ENCODE results near the gene TBC1D19.
"Not testable (repeated sequence)": the region's sequence is repeated elsewhere in the genome, so short reads cannot be mapped to it uniquely, and the experiment has no call there.

The TBC1D19 gene

DNA sequence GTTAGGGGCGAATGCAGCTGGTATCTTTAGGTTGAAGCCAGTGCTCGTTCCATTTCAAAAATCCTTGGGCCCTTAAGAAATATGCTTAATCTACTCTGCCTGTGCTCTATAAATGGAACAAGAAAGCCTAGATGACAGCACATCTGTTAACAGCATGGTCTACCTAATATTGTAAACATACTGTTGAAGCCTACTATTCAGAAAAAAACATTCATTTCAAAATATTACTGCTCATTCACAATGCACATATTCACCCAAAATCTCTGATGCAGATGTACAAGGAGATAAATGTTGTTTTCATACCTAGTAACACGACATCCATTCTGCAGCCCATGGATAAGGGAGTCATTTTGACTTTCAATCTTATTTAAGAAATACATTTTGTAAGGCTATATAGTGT is 106.6 kb downstream of the TBC1D19 start:
- DNase-seq = no peak

DNA sequence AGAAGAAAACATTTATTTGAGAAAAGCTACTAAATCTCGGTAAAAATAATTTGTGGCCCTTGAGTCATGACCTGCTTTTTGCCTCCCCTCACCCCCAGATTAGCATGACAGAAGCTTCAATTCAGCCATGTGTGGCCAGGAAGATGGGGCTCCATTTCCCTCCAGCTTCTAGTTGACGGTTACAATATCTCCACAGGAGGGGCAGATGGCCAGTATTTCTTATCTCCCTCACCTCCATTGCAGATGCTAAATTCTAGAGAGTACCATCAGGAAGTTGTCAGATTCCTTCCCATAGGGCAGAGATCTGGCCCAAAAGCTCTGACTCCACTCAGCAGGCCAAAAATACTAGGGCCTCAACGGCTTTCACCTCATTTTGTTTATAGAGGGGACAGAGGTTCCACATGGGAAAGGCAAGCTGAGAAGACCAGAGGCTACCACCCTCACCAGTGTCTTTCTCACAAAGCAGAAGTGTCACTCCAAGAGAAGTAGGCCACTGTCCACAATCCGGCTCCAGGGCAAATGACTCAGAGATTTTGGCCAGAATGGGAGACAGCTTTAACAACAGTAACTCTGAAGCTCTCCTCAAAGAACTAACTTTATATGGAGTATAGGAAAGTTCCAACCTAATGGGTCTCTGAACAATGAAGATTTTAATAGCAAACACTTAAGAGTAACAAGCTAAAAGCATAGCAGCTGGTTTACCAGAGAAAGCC is 108.3 kb downstream of the TBC1D19 start:
- DNase-seq = no peak

DNA sequence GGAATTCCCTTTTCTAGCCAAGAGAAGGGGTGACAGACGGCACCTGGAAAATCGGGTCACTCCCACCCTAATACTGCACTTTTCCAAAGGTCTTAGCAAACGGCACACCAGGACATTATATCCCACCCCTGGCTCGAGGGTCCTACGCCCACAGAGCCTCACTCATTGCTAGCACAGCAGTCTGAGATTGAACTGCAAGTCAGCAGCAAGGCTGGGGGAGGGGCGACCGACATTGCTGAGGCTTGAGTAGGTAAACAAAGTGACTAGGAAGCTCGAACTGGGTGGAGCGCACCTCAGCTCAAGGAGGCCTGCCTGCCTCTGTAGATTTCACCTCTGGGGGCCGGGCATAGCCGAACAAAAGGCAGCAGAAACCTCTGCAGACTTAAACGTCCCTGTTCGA is 110.2 kb downstream of the TBC1D19 start:
- not testable (repeated sequence) for DNase-seq

DNA sequence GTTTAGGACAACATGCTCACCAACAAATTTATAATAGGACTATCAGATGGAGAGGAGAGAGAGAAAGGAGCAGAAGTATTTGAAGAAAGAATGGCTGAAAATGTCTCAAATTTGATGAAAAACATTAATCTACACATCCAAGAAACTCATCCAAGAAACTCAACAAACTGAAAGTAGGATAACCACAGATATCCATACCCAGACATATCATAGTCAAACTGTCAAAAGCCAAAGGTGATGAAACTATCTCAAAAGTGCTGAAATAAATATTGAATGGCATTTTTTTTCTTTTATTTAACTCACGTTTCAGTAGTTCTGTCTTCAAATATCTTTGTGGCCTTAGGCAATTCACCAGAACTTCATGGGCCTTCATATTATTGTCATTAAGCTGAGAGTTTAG is 116.2 kb downstream of the TBC1D19 start:
- DNase-seq = no peak

DNA sequence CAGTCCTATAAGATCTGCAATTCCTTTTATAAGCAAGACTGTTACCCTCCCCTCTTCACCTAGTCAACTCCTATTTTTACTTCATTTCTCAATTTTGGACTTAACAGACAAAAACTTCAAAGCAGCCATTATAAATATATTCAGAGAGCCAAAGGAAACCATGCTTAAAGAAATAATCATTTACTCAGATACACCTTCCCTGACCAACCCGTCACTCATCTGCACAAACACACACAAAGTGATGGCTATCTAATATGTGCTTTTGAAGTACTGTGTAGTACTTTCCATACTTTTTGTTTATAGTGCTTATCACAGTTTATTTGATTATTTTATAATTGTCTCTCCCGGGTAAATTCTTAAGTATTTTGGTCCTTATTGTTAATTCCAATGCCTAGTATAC is 117.2 kb downstream of the TBC1D19 start:
- DNase-seq = no peak

DNA sequence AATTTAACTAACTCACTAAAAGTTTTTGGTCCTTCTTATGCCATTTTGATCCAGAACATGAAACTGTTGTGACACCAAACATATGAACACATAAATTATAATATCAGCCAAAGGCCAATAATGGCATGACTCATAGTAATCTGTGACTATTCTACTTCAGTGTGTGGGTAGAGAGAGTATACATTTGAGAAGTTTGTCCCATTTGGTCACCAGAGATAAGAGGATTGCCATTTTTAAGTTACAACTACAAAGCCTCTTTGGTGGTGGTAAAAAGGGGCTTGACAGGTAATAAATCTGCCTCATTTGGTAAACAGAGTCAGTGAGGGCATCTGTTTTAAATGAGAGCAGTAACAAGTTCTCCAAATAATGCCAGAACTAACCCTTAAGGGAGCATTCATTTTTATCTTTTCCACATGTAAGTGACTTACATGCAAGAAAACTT is 117.9 kb downstream of the TBC1D19 start:
- no peak for DNase-seq

DNA sequence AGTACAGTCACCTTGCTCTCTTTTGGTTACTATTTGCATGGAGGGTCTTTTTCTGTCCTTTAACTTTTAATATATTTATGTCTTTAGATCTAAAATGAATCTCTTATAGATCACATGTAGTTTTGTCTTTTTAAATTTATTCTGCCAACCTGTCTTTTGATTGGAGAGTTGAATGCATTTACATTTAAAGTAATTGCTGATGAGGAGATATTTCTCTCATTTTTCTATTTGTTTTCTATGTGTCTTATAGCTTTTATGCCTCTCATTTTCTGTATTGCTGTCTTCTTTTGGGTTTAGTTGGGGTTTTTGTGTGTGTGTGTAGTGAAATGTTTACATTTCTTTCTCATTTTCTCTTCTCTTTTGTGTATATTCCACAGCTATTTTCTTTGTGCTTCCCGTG is 123.5 kb downstream of the TBC1D19 start:
- DNase-seq = no peak

DNA sequence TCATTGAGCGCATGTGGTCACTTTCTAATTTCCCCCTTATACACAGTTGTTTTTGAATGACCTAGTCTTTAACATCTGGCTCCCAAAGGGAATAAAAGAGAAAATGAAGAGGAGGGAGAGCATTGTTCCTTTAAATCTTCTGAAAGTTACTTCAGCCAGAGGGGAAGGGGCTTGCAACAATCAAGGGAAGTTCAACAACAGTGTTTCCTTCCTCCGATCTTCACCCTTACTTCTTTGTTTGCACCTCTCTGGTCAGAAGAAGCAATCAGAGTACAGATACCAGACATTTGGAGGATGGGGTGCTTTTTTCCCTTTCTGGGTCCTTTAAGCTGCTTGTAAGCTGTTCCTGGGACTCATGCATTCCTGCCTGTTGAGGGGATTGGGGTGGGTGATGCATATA is 125.4 kb downstream of the TBC1D19 start:
- no peak for DNase-seq

DNA sequence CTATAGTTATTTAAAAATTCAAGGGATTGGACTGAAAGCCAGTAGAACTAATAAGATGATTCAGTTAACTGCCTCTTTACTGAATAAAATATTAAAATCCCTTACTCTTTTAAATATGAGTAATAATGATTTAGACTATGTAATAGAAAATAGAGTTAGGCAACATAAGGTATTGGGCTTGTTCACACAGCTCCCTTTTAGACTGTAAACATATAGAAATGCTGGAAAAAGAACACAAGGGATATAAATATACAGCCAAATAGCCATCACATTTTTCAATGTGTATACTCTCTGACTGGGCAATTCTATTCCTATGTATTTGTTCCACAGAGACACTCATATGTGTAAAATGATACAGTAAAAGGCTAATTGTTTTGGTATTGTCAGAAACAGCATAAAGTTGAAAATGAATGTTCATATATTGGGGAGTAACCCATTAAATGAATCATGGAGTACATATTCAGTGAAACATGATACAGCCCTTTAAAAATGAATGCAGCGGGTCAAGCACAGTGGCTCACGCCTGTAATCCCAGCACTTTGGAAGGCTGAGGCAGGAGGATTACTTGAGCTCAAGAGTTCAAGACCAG is 129.8 kb downstream of the TBC1D19 start:
- no peak for DNase-seq

DNA sequence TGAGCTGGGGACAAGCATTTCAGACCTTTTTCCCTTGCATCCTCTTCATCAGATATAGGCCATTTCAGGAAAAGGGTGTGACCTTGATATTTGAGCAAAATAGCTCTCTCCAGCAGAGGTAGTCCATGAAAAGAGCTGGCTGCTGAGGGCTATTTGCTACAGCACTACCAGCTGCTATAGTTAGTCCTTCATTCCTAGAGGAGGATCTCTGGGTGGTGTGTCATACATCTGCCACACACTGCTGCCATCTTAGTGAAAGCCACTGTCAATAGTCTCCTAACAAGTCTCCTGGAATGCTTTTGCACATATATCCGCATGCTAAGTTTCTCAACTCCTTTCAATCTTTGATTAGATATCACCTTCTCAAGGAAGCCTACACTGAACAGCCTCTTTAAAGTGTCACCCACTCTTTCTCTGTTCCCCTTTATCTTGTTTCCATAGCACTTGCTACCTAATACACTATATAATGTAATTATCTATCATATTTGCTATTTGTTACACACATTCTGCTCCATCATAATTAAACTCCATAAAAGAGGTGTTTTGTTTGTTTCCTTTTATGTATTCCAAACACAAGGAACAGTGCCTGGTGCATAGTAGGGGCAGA is 131.9 kb downstream of the TBC1D19 start:
- no peak for DNase-seq

DNA sequence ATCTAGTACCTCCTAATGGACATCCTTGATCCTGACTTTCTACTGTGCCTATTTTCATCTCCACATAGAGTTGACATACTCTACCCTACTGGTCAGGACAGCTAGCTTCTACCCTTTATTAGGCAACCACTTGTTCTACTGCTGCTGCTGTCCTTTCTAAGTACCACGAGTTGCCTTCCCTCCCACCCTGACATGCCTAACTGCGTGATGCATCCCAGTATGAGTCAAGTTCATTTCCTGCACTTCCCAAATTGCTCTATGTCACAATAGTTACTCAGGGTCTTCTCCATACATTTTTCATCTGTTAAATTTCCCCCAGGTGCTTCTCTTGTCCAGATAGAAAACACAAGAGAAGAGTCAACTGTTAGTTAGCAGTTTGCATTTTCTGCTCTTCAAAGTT is 133.4 kb downstream of the TBC1D19 start:
- DNase-seq = no peak

DNA sequence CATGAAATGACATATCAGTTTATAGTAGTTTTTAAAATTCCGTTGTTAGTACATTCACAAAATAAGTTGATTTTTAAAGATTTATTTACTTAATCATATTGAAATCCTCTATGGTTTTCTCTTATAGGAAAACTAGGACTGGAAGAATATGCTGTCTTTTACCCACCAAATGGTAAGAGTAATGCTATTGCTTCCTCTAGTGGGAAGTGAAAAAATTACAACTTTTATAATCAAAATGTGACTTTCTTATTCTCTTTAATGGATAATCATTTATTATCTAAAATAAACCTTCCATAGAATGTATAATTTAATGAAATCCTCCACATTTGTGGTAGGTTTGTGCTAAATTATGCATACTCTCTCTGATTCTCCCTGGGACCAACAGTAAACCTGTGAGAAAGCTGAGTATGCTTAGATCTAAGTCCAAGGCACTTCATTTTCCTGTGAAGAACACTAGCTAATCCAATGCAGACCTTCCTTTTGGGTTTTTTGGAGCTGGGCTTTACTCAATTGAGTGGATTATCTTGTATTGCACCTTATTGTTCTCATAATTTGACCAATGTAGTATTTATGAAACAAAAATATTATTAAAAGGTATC is 136.2 kb downstream of the TBC1D19 start:
- no peak for DNase-seq

DNA sequence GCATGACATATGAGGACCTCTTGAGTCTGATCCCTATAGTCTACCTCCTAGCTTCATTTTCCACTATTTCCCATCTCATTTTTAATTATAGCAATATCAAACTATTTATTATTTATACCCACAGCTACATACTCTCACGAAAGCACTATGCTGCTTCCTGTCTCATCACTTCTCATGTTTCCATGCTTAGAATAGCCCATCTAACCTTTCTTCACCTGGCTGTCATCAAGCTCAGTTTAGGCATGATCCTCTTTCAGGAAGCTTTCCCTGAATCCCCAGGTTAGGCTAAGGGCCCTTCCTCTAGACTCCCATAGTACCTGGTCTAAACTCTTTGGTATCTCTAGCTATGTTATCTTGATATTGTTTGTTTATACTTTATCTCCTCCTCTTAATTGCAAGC is 137.8 kb downstream of the TBC1D19 start:
- DNase-seq = no peak

DNA sequence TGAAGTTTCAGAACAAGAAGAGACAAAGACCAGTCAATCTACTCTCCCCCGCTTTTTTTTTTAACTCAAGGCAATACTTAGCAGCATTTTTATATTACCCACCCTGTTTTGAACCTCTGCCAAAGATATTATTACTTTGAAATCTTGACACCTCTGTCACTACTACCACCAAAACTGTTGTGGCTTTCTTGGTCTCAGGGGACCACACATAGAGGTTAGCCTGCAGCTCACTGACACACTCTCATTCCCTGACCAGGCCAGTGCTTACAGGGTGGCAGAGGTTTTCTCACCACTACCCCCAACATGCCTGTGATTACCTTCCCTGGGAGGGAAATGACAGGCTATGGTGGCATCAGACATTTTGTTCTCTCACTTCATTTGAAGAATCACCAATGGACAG is 139.3 kb downstream of the TBC1D19 start:
- DNase-seq = no peak

DNA sequence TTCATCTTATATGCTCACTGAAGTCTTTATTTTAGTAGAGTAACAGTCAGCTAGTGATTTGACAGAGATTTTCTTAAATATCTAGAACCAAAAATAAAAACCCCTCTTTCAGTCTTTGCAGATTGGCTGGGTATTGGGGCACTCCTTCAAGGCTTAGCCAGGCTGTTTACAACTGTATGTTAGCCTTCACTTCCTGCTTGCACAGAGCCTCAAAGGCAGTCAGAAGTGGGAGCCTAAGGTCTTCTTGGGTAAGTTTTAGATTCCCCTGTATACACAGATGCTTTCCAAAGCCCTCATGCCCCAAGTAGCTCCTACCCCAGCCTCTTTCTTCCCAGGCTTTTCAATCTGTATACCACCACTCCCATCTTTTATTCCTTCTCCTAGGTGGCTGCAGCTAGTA is 140.7 kb downstream of the TBC1D19 start:
- no peak for DNase-seq

DNA sequence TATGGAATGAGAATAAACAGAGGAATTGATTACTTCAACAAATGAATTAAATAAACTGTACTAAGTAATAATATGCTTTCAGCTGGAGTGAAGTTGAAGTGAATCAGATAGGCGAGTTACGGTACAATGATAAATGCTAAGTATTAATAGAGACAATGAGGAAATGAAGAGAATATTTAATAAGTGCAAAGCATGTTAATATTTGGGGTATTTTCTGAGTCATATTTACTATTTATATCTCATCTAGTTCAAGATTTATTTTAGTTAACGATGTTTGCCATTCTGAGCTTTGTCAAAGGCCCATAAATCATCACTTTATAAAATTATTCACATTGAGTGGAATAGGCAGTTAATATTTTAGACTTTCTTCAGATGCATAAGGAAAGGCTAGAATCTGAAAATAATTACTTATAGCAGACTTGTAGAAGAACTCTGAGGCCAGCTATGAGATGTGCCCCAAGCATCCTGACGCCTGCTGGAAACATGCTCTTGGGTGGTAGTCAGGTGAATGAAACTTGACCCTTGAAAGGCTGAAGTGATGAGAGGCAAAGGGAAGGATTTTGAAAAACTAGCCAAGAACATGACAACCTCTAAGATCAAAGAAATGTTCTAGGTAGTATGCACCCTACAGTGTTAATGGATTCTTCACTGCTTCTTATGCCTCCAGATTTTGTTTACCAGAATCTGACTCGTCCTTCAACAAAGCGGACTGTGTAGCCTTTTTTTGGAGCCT is 142.9 kb downstream of the TBC1D19 start:
- DNase-seq = no peak

DNA sequence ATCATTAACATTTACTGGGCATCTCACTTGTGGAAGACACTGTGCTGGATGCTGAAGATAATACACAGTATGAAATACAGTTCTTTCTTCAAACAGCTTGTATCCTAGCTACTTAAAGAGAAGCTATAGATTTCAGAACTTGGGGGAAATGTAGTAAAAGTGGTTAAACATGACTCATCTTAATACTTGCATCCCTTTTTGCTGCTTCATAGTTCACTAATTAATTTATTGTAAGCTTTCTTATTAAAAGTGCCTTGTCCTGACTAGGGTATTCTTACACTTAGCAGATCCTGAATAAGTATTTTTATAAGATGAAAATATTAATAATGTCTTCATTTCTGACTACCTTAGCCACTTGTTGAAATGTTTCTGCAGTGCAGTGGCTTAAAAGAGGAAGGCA is 144.0 kb downstream of the TBC1D19 start:
- DNase-seq = no peak

DNA sequence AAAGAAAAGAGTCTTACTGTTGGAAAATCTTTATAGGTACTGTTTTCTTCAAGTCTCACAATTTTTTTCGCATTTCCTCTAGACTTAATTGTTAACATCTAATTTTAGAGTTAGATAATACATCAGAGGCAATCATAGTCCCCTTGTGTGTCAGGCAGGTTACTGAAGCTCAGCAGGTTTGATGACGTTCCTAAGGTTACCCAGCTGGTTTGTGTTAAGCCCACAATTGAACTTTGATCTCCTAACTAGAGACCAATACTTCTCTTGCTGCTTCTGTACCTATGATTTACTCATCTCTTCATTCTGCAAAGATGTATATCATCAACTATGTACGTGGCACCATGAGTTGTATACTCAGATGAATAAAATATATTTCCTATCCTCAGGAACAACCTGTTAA is 145.1 kb downstream of the TBC1D19 start:
- no peak for DNase-seq

DNA sequence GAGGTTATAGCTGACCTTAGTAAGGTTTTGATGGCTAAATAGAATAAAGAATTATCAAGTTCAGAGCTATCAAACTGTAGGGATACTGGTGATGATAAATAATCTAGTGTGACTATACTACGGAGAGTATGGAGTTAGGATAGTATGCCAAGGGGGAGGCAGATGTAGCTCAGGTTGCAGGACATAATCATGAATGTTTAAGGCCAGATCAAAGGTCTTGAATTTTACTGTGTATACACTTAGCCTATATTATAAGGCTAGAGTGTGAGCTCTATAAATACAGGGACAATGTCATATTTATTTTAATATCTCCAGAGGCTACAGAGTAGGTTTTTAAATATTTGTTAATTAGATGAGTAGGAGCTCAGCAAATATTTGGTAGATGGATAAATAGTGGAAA is 145.7 kb downstream of the TBC1D19 start:
- no peak for DNase-seq

DNA sequence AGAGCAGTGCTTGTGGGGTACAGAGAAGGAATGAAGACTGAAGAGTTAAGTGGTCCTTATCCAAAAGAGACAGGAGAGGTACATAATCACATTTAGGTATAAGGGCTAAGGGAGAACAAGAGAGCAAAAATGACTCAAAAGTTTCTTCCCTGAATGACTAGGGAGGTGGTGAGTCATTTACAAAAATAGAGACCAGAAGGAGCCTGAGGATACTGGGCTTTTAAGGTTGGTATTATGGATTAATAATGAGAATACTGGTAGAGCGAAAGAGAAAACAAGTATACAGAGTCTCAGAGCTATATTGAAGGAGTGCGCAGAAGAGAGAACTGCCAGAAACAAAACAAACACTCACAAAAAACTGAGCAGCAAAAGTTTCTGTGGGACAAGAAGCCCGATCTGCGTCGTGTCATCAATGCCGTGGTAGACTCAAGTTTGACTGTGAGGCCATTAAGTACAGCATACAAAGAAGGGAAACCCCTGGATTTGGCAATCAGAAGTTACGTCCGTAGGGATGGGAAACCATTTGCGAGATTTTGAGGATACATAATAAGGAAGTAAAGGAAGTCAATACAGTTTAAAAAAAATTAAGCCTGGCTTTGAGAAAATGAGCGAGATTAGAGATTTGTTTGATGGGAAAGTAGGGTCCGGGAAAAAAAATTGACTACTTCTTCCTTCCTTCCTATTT is 147.6 kb downstream of the TBC1D19 start:
- DNase-seq = no peak

DNA sequence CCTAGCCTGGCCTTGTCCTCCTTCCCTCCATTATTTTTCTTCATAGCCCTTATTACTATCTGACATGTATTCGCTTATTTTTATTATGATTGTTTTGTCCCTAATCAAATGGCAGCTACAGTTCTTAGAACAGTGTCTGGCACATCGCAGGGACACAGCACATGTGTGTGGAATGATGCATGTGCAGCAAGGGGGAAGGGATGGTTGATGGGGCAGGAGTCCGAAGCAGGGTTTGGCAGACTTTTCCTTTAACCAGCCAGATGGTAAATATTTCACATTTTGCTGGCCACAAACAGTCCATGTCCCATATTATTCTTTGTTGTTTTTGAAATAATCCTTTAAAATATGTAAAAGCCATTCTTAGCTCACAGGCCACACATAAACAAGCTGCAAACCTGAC is 148.5 kb downstream of the TBC1D19 start:
- no peak for DNase-seq

DNA sequence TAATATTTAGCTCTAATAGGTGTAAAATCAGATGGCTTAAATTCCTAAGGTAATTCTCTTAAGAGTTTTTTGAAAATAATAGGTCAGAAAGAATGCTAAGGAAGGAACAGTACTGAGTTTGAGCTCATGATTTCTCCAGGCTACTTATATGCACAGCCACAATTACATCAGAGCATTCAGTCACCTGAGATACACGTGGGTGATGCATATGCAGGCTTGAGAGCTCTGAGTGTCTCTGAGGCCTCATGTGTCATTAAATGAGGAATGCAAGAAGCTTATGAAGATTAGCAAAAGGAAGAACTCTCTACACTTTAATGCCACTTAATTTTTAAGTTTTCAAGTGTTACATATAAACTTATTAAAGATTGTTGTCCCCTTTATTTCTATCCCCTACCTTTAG is 152.7 kb downstream of the TBC1D19 start:
- no peak for DNase-seq

DNA sequence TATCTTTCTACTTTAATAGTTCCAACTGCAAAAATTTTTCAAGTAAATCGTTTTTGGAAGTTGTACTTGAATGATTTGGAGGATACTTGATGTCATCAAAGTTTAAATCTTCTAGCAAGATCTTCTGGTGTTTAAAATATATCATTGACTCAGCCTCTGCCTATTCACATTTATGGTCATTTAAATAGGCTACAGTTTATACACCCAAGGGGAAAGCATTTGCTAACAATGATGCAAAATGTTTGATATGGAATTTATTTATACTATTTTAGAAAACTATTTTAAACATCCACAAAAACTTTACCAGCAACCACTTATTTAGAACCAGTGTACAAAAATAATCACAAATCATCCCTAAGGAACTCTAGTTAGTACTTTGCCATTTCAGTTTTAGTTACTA is 153.5 kb downstream of the TBC1D19 start:
- DNase-seq = no peak

Measured in right forelimb (tissue), 1 donor.